MCF 10A (cell line): ENCODE measurements around the gene HELLS. TPM values are rescaled to one million over a fixed set of nuclear protein-coding genes. Genes with fewer than 3 reads are reported as not detected.
A peak's percentile ranks its signal among the peaks of the same experiment; 100 is the strongest.
"Not testable (repeated sequence)": the region's sequence is repeated elsewhere in the genome, so short reads cannot be mapped to it uniquely, and the experiment has no call there.

ENCODE experiments used
- BruUV-seq: library from RNA; stranded (reverse); fragments of 400-500 nt; replicated peaks from 2 replicates; lab custom pipeline; 2021; lab: Mats Ljungman, UMichigan
- CTCF ChIA-PET: fragments of 300-600 bp; sonication (Branson Sonifier 250); formaldehyde crosslinking; extraction: SDS; loops from one replicate; lab custom pipeline; 2021; ENCODE audit warnings: antibody characterized with exemption, inconsistent platforms; lab: Yijun Ruan, JAX
- POLR2A ChIA-PET: fragments of 300-600, 350-650 bp; sonication (Branson Sonifier 250); formaldehyde crosslinking; extraction: SDS; loops from one replicate; lab custom pipeline; 2020; ENCODE audit warnings: antibody characterized with exemption, inconsistent platforms; lab: Yijun Ruan, JAX
- DNase-seq: peaks from one replicate; pipeline ENCODE4 v3.0.0-alpha.2; 2018; ENCODE audit not compliant: unreplicated experiment
- H3K27ac Mint-ChIP-seq: one replicate; pipeline ENCODE4 v1.8.0; 2022; ENCODE audit warnings: mild to moderate bottlenecking, low read depth, mixed read lengths; ENCODE audit not compliant: unreplicated experiment
- H3K27me3 Mint-ChIP-seq: one replicate; pipeline ENCODE4 v1.8.0; 2022; ENCODE audit warnings: mixed read lengths; ENCODE audit not compliant: insufficient read depth, unreplicated experiment
- H3K36me3 Mint-ChIP-seq: one replicate; pipeline ENCODE4 v1.8.0; 2022; ENCODE audit warnings: mild to moderate bottlenecking, moderate library complexity, mixed read lengths; ENCODE audit not compliant: insufficient read depth, unreplicated experiment
- H3K4me1 Mint-ChIP-seq: one replicate; pipeline ENCODE4 v1.8.0; 2022; ENCODE audit warnings: mixed read lengths; ENCODE audit not compliant: insufficient read depth, unreplicated experiment
- H3K4me3 Mint-ChIP-seq: one replicate; pipeline ENCODE4 v1.8.0; 2022; ENCODE audit warnings: mild to moderate bottlenecking, moderate library complexity, mixed read lengths; ENCODE audit not compliant: unreplicated experiment
- H3K9me3 Mint-ChIP-seq: one replicate; pipeline ENCODE4 v1.8.0; 2022; ENCODE audit warnings: mixed read lengths; ENCODE audit not compliant: unreplicated experiment
- intact Hi-C: fragments of 100-400 bp; cut with micrococcal nuclease; formaldehyde crosslinking; loops from 2 replicates; pipeline ENCODE4 v1.14.1; 2022
- total RNA-seq: library from RNA; stranded (reverse); gene quantifications from 2 replicates; pipeline ENCODE4 v1.2.3, GENCODE V29; 2022
- TF ChIP-seq, protein P1 (sequence below): fragments of 200-600 bp; IDR thresholded peaks from one replicate; pipeline ENCODE4 v1.8.0; 2022; ENCODE audit warnings: antibody characterized with exemption, mild to moderate bottlenecking; ENCODE audit not compliant: unreplicated experiment

The HELLS gene
- total RNA-seq, 1 experiment from 2014 or later: 31.4 TPM

DNA sequence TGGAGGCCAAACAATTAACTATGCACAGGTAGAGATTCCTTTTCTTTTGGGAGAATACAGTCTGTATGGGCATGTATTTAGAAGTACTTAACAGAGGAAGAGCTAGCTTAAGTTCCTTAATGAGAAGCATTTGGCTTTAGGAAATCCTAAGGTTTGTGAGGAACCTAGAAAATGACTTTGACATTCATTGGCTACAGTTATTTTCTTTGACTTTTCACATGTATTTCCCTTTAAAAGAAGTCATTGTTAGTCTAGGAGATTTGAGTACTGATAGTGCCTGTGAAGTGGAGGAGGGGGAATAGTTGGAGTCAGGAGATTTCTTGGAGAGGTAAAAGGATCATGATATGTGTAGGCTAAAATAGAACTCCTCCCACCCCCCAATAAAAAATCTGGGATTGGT is 3.6 kb downstream of the HELLS start:
- CTCF ChIA-PET: interaction anchor here (1.4 kb wide), 1 partner anchor 15 kb away, joined by 3 read pairs; no protein-coding TSS in a partner anchor
- Mint-ChIP-seq H3K4me1 (peaks cover 6% of the 10 kb centered on the region), H3K36me3 (peaks cover 14% of the 10 kb centered on the region), H3K4me3 (no peak overlapping the region), H3K9me3 (no peaks in the 10 kb centered on the region), H3K27me3 (no peaks in the 10 kb centered on the region), H3K27ac (peak overlapping the region; percentile 38)
- intact Hi-C loops: no loop called here
- DNase-seq: no peak
- BruUV-seq: no TSS peak
- POLR2A ChIA-PET: no interaction called here
- TF ChIP-seq, protein P1, sequence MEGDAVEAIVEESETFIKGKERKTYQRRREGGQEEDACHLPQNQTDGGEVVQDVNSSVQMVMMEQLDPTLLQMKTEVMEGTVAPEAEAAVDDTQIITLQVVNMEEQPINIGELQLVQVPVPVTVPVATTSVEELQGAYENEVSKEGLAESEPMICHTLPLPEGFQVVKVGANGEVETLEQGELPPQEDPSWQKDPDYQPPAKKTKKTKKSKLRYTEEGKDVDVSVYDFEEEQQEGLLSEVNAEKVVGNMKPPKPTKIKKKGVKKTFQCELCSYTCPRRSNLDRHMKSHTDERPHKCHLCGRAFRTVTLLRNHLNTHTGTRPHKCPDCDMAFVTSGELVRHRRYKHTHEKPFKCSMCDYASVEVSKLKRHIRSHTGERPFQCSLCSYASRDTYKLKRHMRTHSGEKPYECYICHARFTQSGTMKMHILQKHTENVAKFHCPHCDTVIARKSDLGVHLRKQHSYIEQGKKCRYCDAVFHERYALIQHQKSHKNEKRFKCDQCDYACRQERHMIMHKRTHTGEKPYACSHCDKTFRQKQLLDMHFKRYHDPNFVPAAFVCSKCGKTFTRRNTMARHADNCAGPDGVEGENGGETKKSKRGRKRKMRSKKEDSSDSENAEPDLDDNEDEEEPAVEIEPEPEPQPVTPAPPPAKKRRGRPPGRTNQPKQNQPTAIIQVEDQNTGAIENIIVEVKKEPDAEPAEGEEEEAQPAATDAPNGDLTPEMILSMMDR: no peak

DNA sequence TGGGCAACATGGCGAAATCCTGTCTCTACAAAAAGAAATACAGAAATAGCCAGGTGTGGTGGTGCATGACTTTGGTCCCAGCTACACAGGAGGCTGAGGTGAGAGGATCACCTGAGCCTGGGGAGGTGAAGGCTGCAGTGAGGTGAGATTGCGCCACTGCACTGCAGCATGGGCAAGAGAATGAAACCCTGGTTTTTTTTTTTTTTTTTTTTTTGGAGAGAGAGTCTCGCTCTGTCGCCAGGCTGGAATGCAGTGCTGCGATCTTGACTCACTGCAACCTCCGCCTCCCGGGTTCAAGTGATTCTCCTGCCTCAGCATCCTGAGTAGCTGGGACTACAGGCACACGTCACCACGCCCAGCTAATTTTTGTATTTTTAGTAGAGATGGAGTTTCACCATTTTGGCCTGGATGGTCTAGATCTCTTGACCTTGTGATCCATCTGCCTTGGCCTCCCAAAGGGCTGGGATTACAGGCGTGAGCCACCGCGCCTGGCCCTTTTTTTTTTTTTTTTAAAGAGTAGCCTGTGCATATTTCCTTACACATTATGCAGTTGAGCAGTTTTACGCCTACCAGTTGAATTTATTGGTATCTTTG is 22.2 kb downstream of the HELLS start:
- H3K27me3 Mint-ChIP-seq, H3K9me3 Mint-ChIP-seq, H3K4me1 Mint-ChIP-seq, intact Hi-C loops, H3K4me3 Mint-ChIP-seq, BruUV-seq, POLR2A ChIA-PET, DNase-seq, H3K27ac Mint-ChIP-seq: not testable (repeated sequence)
- CTCF ChIA-PET: interaction anchor here (0.7 kb wide), 1 partner anchor 1192 kb away, joined by 3 read pairs; no protein-coding TSS in a partner anchor
- H3K36me3 Mint-ChIP-seq: peaks cover 18% of the 10 kb centered on the region

DNA sequence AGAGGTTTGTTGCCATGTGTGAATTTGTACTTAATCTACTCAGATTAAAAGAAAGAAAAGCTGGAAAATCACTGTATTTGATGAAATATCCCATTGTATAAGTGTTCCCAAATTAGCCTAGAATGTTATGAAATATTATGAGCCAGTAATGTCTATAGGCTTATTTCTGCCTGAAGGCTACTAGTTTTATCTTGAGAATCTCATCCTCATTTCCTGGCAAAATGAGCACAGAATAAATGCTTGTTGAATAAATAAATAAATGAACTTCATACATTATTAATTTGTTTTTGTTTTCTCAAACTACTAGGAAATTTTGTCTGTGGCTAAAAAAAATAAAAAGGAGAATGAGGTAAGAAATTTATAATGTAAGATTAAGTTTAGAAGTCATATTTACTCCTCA is 25.5 kb downstream of the HELLS start:
- TF ChIP-seq, protein P1: no peak
- Mint-ChIP-seq H3K9me3 (no peaks in the 10 kb centered on the region), H3K27ac (peak overlapping the region; percentile 21), H3K4me1 (peaks cover 5% of the 10 kb centered on the region), H3K36me3 (peaks cover 10% of the 10 kb centered on the region), H3K27me3 (no peaks in the 10 kb centered on the region), H3K4me3 (no peak overlapping the region)
- ChIA-PET CTCF (no interaction called here), POLR2A (no interaction called here)
- BruUV-seq: no TSS peak
- DNase-seq: peak; percentile 7
- intact Hi-C loops: no loop called here

DNA sequence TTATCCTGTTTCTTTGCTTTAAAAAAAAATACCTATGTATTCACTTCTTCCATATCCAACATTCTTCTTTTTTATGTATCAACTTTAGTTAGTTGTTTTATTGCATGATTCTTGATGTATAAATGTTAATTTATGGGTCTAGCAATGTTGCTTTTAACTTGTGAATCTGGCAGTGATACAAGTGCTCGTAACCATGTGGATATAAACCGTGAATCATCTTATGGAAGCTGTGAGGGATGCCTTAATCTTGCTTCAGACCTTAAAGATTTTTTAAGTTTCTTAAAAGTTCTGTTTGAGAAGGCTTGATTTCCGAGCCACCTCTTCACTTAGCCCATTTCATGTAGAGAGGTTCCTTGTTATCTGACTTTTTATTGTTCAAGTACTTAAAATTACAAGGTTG is 25.9 kb downstream of the HELLS start:
- TF ChIP-seq, protein P1: no peak
- Mint-ChIP-seq H3K27ac (peak overlapping the region; percentile 21), H3K36me3 (peaks cover 10% of the 10 kb centered on the region), H3K27me3 (no peaks in the 10 kb centered on the region), H3K9me3 (no peaks in the 10 kb centered on the region), H3K4me1 (peaks cover 5% of the 10 kb centered on the region), H3K4me3 (no peak overlapping the region)
- DNase-seq: peak; percentile 49
- ChIA-PET CTCF (no interaction called here), POLR2A (no interaction called here)
- intact Hi-C loops: no loop called here
- BruUV-seq: no TSS peak
